ENCODE measurements around the gene FCN1.

FCN1 gene

DNA sequence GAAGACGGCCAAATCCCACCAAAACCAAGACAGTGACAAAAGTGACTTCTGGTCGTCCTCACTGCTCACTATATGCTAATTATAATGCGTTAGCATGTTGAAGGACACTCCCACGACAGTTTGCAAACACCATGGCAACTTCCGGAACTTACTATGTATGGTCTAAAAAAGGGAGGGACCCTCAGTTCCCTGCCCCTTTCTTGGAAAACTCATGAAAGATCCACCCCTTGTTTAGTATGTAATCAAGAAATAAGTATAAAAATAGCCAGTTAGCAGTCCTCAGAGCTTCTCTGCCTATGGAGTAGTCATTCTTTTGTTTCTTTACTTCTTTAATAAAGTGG, 27.6 kb downstream of the FCN1 start:
- DNase-seq: no peak

GRCh38 chr9:134889386-134890154, 28.1 kb downstream of the FCN1 start:
- DNase-seq: no peak

GRCh38 chr9:134888603-134889190, 29.0 kb downstream of the FCN1 start:
- DNase-seq: no peak

DNA sequence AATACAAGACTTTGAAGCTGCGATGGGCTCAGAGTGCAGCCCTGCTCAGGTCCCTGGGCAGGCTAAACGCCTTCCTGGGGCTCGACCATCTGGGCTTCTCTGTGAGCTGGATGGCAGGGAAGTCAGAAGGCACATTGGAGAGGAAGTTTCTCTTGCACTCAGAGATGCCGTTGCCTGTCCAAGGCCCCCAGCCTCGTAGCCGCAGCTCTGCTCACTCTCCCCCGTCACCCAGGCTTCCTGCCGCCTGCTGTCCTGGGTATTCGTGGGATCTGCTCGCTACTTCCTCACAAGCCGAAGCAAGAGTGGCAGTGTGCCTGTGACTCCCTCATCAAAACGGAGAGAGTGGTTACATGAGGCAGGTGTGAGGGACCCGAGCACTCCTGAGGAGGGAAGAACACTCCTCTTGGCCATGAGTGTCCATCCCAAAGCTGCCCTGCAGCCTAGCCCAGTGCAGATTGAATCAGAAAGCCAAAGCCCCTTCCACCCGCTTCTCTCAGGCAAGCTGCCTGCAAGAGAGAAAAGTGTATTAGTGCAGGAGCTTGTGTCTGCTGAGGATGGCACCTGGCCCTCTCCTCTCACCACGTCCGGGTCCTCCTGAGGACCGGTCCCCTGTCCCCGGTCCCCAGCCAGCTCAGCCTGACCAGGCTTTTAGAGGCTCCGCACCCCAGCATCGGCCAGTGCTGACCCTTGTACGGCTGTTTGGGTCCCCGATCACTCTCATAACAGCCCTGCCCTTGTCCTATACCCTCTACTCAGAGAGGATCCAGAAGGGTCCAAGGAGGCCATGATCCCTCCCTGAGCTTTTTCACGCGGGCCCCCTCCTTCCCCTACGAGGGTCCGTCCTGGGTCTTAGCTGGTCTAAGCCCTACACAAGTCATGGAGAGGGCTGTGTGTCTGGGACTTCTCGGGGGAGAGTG, 29.8 kb downstream of the FCN1 start:
- DNase-seq: no peak

DNA sequence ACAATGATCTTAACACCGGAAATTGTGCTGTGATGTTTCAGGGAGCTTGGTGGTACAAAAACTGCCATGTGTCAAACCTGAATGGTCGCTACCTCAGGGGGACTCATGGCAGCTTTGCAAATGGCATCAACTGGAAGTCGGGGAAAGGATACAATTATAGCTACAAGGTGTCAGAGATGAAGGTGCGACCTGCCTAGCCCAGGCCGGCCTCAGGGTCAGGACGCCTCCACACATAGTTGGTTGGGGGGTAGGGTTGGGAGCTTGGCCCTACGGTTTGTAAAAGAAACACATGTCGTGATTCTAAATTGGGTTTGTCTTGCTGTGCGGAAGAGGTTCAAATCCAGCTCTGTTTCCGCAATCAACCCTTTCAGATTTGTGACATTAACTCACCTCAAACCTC, 30.5 kb downstream of the FCN1 start:
- no peak for DNase-seq

DNA sequence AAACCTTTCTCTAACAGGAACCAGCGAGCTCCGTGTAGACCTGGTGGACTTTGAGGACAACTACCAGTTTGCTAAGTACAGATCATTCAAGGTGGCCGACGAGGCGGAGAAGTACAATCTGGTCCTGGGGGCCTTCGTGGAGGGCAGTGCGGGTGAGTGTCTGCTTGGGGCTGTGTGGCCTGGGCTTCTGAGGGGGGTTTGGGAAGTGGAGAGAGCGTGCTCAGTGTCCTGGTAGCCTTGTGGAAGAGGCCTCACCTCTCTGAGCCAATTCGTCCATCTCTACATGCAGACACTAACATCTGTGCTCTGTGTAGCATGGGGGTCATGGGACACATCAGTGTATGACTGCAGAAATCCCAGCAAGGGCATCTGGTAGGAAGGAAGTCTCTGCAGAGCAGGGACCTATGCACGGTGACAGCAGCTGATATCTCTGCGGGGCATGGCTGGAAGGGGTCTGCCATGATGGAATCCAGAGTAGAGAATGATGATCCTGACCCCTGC, 31.2 kb downstream of the FCN1 start:
- DNase-seq: no peak

DNA sequence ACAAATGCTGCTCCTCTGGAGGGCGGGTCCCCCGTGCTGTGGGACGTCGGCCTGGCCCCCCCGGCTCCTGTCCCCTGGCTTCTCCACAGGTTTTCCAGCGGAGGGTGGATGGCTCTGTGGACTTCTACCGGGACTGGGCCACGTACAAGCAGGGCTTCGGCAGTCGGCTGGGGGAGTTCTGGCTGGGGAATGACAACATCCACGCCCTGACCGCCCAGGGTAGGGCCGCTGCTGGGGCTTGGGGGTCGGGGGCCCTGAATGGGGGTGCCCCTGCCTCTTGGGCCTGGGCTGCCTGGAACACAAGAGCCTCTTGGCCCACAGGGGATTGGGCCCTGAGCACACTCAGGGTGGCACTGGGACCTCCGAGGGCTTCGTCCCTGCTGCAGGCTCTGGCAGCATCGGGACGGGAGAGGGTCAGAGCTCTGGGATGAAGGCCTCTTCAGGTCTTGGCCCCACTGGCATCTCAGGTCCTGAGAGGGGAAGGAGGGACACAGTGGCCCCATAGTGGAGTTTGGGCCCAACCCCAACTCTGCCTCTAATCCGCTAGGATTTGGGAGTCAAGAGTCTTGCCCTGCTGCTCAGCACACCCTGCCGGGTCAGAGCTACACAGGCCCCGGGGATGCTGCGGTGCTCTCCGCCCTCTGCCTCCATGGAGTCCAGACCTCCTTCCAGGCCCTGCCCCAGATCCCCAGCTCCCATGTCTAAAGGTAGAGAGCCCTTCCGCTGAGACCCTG, 31.9 kb downstream of the FCN1 start:
- no peak for DNase-seq

- no peak for DNase-seq
These were observed 32.6 kb downstream of the FCN1 start for GRCh38 chr9:134885001-134885678.

- DNase-seq: no peak
These were observed 33.2 kb downstream of the FCN1 start for GRCh38 chr9:134884492-134884891.

DNA sequence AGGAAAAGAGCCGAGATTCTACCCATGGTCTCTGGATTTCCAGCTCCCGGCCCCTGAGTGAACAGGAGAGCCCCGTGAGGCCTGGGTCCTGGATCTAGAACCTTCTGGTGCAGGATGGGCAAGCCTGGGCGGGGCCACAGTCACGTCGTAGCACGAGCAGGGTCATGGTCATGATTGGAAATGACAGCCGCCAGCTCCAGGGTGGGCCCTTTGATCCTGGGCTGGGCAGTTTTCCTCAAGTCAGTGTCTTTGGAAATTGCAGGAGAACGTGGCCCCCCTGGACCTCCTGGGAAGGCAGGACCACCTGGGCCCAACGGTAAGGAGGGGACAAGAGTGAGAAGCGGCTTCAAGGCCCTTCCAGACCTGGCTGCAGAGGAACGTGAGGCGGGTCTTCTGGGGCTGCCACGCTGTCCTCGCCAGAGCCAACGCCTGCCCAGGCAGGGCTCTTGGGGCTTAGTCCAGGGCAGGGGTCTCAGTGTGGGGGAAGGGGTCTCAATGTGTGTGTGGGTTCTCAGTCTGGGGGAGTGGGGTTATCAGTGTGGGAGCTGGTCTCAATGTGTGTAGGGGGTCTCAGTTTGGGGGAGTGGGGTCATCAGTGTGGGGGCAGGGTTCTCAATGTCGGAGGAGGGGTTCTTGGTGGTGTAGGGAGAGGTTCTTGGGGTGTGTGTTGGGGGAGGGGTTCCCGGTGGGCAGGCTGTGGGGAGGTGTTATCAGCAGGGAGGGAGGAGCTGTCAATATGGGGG, 34.5 kb downstream of the FCN1 start:
- no peak for DNase-seq

DNA sequence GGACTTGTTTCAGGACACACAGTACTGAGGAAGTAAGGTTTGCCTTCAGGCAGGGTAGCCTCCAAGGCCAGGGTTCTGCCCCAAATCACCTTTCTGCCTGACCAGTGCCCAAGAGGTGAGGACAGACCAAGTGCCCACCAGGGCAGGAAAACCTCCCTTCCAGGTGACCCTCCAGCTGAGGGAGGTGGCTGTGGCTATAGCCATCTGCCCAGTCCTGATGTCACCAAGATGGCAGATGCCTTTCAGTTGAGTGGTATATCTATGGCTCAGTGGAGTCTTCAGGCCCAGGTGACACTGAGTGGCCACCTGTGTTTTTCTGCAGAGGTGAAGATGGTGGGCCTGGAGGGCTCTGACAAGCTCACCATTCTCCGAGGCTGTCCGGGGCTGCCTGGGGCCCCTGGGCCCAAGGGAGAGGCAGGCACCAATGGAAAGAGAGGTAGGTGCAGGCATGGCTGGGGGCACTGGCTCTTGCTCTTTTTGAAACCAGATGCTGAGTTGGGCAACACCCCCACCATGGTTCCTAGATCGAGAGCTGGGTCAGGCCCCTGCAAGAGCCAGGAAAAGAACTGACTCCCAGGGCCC, 35.4 kb downstream of the FCN1 start:
- DNase-seq: no peak

DNA sequence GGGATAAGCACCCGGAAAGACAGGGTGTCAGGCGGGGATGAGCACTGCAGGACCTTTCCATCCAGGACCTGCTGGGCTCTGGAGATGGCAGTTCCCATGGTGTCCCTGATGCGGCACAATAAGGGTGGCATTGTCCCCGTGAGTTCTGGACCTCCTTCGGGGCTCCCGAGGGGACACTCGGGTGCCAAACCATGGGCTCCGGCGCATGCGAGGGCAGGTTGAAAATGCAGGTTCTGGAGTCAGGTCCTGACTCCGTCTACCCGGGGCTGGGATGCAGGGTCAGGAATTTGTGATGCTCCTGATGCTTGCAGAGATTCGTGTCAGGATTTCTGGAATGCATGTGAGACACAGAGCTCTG, 36.4 kb downstream of the FCN1 start:
- DNase-seq: no peak

- DNase-seq: no peak
These were observed 37.0 kb downstream of the FCN1 start, which contains the start of gene FCN2 for GRCh38 chr9:134880484-134881312. TSS of gene FCN2 (plus strand) at chr9:134880810. CDS start at chr9:134880822, 12 bp downstream.

GRCh38 chr9:134879664-134880483, 37.8 kb downstream of the FCN1 start:
- DNase-seq: no peak

DNA sequence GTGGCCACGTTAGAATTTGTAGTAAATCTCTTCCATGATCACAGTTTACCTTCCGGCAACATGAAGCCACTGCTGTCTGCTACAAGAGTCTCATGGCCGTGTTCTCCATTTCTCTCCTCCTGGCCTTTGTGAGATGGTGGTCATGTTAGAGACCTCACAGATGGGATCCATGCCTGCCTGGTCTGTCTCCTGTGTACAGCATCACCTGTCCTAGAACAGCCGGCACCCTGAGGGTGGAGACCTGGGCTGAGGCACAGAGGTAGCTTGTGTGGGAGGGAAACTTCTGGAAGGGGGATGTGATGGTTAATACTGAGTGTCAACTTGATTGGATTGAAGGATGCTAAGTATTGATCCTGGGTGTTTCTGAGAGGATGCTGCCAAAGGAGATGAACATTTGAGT, 40.2 kb downstream of the FCN1 start:
- no peak for DNase-seq

DNA sequence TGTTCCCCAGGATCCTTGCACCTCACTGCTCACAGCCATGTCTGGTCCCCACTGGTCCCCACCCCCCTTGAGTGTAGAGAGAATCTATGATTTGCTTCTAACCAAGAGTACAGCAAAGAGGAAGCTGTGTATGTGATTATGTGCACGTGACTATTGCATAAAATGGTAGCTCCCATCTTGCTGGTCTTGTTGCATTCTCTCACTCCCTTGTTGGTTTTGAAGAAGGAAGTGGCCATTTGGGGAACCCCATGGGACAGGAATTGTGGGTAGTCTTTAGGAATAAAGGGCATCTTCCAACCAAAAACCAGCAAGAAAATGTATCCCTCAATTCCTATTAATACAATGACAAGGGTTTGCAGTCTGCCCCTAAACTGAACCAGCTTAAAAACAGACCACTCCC, 42.3 kb downstream of the FCN1 start:
- no peak for DNase-seq

DNA sequence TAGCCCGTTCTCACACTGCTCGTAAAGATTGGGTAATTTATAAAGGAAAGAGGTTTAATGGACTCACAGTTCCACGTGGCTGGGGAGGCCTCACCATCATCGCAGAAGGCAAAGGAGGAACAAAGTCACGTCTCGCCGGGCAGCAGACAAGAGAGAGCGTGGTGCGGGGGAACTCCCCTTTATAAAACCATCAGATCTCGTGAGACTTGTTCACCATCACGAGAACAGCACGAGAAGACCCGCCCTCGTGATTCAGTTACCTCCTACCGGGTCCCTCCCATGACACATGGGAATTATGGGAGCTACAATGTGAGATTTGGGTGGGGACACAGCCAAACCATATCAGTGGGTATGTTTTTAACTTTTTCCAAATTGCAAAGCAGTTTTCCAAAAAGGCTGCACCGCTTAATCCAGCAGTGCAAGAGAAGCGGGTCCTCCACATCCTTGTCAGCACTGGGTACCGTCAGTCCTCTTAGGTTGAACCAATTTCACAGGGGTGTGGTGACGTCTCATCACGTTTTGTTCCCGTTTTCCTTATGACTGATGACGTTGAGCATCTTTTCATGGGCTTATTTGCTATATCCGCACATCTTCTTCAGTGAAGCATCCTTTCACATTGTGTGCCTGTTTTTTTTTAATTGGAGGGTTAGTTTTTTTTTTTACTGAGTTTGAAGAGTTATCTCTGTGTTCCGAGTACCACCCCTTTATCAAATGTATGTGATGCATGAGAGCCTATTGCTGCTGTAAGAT, 45.1 kb downstream of the FCN1 start:
- DNase-seq: no peak

DNA sequence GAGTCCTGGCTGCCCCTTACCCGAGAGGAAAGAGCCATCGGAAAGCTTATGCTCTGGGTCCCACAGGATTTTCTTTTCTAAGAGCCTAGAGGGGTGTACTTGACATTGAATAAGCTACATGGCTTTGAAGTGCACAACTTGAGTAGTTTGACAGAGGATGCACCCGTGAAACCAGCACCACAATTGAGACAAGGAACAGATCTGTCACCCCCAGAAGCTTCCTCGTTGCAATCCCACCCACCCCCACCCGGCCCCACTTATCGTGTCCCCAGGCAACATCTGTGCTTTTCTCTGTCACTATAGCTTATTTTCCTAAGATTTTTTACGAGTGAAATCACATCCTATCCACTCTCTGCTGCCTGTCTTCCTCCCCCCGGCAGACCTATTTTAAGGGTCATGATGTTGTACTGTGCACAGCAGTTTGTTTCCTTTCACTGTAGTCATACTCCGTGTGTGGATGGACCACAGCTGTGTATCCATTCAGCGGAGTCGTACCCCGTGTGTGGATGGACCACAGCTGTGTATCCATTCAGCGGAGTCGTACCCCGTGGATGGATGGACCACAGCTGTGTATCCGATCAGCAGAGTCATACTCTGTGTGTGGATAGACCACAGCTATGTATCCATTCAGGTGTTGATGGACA, 45.9 kb downstream of the FCN1 start:
- no peak for DNase-seq

Measured in CD4-positive, alpha-beta T cell treated with Interleukin-1 beta for 1 hour (primary cell).